Anterior cingulate cortex (tissue), 58 donors: ENCODE data around the gene AUH.
A peak's percentile ranks its signal among the peaks of the same experiment; 100 is the strongest.

ENCODE experiments used
- DNase-seq, 58 donors: peaks; one replicate each; lab custom pipeline; 2025; lab: John Stamatoyannopoulos, UW

The AUH gene

GRCh38 chr9:91341749-91342148, 20.0 kb downstream of the AUH start:
- no peak for DNase-seq

DNA sequence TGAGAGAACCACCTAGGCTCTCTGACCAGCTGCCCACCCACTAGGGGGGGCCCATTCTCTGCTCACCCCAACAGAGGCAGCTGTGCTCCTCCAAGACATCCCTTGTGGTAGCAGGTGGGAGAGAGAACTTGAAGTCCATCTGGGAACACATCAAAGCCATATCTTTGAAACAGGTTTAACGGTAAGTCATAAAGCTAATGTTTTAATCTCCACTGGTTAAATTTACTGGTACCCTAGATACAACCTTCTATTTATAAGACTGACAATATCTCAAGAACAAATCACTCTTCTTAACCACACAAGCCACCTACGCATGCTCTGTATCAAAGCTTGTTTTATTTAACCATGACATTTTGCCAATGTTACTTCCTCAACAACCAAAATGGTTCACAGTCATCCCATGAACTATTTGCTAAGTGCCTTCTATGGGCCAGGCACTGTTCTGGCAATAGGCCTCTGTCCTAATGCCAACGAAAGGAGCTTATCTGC, 20.4 kb downstream of the AUH start:
- DNase-seq: no peak

GRCh38 chr9:91340395-91340967, 21.2 kb downstream of the AUH start:
- DNase-seq: no peak

DNA sequence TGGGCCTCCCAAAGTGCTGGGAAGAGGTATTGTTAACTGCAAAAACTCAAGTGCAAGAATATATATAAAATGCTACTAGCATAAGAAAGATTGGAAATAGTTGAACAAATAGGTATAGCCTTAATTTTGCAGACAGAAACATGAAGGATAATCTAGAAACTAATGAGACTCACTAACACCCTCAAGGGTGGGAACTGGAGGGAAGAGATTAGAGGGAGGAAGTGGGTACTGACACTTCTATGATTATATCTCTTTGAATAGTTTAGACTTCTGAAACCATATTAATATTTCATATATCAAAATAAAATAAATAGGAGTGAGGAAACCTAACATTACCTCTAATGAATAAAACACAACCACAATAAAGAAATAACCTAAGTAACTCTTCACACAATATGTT, 23.0 kb downstream of the AUH start:
- no peak for DNase-seq

DNA sequence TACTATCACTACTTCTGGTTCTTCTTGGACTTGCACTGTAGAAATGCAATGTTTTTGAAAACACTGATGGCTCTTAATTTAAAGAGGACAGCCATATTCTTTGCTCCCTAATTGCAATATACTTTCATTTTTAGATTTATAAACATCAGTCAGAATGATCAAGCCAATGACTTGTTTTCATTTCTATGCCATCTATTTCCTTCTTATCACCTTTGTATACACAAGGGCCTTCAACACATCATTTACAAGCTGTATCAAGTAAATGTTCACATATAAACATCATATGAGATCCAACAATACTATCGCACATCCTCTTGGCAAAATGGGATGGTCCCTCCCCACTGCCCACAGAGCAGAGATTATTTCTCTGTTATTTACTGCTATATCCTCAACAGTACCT, 24.9 kb downstream of the AUH start:
- DNase-seq: no peak

GRCh38 chr9:91334053-91334452, 27.7 kb downstream of the AUH start:
- no peak for DNase-seq

DNA sequence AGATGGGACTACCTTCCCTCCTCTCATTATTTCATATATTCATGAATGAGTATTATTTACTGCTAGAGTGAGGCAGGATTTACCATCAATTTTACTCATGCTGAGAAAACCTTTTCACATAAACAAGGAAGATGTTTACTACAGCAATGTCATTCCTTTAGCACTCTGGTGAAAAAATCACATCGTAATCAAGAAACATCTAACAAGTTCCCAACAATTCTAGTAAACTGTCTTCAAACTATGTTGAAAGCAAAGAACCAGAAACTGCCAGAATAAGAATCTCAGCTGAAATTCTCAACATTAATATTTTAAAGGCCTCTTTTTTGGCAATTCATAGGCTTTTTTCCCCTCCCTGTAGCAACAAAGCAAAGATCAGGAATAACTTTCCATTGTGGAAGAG, 28.2 kb downstream of the AUH start:
- no peak for DNase-seq

- DNase-seq: no peak
These were observed 29.0 kb downstream of the AUH start for GRCh38 chr9:91332546-91333231.

DNA sequence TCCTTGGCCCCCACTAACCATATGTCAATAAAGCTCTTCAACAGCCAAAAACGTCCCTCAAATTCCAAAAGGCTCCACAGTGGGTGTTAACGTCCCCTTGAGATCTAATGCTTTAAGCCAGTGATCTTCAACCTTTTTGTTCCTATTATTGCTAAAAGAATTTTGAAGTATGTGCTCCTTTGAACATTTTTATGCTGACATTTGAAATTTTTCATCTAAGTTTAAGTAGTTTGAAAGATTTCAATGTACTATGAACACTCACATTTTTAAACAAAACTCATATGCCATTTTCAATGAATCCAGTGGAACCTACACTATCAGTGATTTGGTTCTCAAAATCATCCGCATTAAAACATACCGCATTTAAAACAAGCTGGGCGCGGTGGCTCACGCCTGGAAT, 29.9 kb downstream of the AUH start:
- DNase-seq: no peak

DNA sequence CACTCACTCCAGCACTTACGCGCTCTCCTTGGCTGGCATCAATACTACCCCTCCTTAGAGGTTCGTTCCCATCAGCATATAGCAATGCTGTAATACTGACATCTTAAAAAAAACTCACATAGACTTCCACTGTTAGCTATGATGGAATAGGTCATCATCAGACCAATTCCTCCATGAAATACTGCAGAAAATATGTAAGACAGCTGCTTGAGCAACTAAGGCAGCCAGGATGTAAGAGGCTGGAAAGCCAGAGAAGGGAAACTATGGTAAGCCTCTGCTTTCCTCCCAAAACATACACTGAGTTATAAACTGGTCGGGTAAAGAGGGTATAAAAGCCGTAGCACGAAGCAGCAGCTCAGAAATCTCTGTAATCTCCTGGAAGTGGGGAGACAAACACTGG, 33.5 kb downstream of the AUH start:
- DNase-seq: no peak

GRCh38 chr9:91321691-91322090, 40.0 kb downstream of the AUH start:
- DNase-seq: no peak

- no peak for DNase-seq
These were observed 41.4 kb downstream of the AUH start for GRCh38 chr9:91320299-91320698.

GRCh38 chr9:91316093-91316492, 45.6 kb downstream of the AUH start:
- DNase-seq: no peak

DNA sequence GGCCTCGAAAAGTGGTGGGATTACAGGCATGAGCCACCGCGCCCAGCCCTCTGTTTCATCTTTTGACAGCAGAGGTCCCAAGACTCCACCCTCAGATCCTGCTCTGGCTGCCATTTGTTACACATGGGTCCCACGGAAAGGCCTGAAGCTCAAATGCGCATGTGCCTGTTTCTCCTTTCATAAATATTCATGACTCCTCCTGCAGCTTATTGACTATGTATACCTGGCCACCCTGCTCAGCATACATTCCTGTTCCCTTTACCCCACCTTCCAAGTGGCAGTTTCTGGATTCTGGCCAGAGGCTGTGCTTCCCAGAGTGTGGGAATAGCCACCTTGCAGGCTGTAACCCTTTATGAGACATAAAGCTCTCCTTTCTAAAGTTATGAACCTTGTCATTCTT, 46.5 kb downstream of the AUH start:
- no peak for DNase-seq

- no peak for DNase-seq
These were observed 48.9 kb downstream of the AUH start for GRCh38 chr9:91312717-91313325.

- no peak for DNase-seq
These were observed 51.7 kb downstream of the AUH start for GRCh38 chr9:91310037-91310436.

- DNase-seq: no peak
These were observed 53.5 kb downstream of the AUH start for GRCh38 chr9:91308191-91308590.

DNA sequence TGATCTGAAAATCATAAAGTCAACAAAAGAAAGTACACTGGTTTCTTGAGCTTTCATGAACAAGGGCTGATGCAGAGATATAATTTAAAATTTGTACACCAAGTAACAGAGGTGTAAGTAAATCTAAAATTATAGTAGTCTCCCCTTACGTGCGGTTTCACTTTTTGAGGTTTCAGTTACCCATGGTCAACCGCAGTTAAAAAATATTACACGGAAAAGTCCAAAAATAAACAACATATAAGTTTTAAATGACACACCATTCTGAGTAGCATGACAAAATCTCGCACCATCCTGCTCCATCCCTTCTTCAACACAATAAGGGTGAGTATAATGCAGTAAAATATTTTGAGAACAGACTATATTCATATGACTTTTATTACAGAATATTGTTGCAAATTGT, 54.4 kb downstream of the AUH start:
- DNase-seq: no peak

GRCh38 chr9:91306296-91306630, 55.5 kb downstream of the AUH start:
- no peak for DNase-seq

- DNase-seq: peak in 1 of 58 donors; percentile 1
These were observed 56.0 kb downstream of the AUH start for GRCh38 chr9:91305596-91306295.

DNA sequence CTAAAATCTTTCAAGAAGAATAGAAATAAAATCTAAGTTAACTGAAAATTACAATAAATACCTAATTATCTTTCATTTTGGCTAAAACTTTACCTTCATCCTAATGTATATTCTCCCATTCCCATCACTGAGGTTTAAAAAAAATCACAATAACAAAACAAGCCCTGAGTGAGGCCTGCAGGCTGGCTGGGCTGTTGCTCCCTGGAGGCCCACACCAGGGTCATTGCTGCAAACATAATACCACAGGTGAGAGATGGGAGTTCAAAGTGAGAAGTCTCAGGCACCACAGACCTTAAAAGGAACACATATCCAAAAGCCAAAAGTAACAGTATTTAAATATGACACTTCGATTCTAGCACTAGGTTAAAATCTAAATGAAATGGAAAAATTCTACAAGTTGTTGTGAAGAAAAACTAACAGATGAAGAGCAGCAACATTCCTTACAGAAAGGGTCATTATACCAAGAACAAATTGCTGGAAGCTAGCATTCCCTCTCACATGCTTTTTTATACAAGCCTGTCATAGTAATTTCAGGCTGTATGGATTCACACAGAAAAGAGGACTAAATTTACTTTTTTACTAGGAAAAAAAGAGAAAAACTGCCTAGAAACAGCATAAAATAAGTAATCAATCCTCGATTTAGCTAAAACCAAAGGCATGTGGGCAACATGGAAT, 57.8 kb downstream of the AUH start:
- no peak for DNase-seq
